GM21367 (cell line): ENCODE data around the gene FN3K.

ENCODE experiments used
- ATAC-seq: cut with Tn5 transposase; IDR thresholded peaks from one replicate; pipeline ENCODE4 v1.9.1; 2021; ENCODE audit not compliant: unreplicated experiment

FN3K gene

GRCh38 chr17:82793974-82794630 lies 58.7 kb downstream of the FN3K start:
- ATAC-seq, result no peak

GRCh38 chr17:82794781-82795482 lies 59.5 kb downstream of the FN3K start:
- ATAC-seq, result no peak

DNA sequence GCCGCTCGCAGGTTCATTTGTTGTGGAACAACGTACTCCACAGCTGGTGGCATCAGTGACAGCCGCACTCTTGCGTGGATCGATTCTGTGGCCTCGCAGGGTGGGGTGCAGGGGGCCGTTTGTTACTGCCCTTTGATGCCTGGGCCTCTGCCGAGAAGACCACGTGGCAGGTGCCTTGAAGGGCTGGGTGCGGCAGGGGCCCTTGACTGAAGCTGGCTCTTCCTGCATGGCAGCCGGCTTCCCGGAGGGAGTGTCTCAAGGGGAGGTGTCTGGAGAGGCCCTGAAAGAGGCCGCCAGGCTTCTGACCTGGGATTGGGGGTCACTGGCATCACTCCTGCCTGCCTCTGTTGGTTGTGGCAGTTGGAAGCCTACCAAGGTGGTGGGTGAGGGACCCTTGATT lies 60.2 kb downstream of the FN3K start:
- ATAC-seq, result no peak

DNA sequence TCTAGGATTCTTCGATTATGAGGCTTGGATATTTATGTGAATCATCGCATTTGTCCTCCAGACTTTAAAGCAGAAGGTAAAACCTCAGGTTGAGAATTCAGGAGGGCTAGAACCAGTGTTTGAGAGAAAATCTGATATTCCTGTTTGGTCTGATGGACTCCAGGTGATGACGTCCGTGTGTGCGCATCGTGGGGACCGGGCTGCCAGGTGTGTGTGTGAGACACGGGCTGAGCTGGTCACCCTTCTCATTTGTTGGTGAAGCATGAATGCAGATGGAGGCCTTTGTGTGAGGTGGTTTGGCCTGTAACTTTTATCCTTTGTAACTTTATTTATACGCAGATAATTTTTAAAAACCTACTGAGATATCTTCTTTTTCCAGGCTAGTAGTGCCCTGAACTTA lies 61.6 kb downstream of the FN3K start:
- no peak for ATAC-seq

- no peak for ATAC-seq
Observed at GRCh38 chr17:82798752-82799151, 63.3 kb downstream of the FN3K start.

DNA sequence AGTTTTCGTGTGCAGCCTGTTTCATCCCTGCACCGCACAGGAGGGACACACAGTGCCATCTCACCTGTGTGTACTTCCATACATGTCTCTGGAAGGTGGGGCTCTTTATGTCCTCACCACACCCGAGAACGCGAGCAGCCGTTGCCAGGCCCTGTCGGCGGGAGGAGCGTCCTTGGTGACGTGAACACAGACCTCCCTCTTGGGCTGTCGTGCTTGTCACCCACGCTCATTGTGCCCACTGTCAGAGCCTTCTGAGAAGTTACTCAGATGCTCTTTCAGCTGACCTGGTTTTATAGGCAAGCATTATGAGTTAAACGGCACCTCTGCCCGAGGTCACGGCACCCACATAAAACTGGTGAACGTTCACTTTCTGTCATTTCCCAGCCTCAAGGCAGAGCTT lies 64.2 kb downstream of the FN3K start:
- ATAC-seq, result no peak
